HG02981 (cell line): Measurements from ENCODE around the gene REEP3.
"Not testable (repeated sequence)": the region's sequence is repeated elsewhere in the genome, so short reads cannot be mapped to it uniquely, and the experiment has no call there.

ENCODE experiments used
- ATAC-seq: cut with Tn5 transposase; IDR thresholded peaks from one replicate; pipeline ENCODE4 v1.9.1; 2021; ENCODE audit warnings: mild to moderate bottlenecking, moderate library complexity; ENCODE audit not compliant: unreplicated experiment

The REEP3 gene

GRCh38 chr10:63628526-63629362, 107.5 kb downstream of the REEP3 start:
- ATAC-seq, result peak; percentile 27

DNA sequence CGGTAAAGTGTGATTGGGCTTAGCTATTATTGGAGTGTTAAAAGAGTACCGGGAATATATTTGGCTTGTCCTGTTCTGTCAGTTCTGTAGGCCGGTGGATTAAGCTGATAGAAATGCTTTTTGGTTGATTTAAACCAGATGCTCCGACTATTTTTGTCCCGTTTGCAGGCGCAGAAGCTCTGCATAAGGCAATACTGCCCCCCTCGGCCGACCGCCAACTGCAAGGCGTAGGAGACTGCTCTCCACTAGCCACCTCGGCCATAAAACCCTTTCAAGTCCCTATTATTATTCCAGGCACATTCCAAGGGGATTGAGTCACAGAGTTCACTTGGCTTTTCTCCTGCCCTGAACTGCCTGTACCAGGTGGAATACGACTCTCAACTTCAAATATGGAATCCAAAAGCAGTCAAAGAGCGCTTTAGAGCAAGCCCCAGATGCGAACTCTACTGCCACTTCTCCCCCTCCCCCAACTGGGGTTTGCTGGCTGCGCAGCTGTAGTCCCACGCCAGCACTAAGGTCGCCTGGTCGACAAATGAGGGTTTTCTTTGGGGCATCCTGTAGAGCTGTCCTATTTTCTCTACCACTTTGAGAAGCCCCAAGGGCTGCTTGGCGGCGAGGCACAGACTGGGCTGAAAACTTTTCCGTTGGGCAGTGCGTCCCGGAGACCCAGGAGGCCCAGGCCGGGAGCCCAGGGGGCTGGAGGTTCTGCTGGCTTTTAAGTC, 108.3 kb downstream of the REEP3 start:
- peak; percentile 48 for ATAC-seq

DNA sequence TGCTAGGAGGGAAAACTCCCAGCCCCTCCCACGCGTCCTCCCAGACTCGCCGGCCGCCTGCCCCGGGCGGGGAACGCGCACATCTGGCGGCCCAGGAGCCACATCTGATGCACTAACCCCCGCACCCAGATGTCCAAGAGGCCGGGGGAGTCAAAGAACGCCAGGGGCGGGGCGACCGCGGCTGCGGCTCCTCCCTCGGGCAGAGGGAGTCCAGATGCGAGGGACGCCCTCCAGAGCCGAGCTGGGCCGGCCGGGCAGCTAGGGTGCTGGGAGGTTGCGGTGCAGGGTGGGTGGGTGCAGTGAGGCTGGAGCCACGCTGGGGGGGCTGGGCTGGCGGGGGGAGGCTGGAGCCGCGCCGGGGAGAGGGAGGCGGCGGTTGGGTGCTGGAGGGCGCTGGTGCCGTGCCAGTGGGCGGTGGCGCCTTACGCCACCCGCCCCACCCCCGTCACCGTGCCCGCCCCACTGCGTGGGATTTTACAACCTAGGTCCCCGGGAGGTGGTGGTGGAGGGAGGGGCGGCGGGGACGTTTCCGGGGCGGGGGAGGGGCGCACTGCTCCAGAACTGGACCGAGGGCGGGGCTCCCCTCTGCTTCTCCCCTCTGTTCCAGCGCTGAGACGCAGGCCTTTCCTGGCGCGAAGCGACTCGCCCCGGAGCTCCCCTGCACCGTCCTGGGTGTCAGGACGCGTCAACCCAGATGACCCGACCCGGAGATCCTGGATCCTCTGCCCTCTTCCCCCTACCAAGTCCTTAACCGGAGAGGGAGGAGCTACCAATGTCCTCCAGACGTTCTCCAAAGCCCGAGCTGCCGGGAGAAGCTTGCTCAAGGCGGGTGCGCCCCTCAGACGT, 109.1 kb downstream of the REEP3 start:
- peak; percentile 55 for ATAC-seq

DNA sequence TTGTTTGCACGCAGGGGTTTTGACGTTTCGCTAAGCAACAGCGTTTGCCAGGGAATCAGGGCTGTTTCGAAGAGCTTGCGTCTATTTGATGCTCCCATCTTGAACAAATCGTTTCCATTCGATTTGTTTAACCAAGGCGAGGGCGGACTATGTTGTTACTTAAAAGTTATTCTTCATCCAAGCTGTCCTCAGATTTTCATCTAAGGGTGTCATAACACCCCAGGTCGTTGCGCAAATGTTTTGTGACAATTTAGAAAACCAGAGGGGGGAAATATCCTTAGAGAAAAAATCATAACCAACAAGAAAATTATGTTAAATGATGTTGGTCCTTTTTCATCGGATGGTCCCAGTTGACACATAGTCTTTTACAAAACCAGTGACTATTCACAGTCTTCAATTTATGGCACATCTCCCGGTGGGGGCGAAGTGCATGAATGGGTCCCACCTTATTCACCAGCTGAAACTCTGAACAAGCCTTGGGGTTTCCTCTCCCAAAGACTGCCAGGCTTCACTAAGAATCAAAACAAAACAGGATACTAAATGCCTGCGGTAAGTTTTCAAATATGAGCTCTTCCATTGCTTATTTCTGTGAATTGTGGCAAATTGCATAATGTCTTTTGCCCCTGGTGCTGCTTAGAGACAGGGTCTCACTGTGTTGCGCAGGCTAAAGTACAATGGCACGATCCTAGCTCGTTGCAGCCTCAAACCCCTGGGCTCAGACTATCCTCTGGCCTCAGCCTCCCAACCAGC, 109.9 kb downstream of the REEP3 start:
- ATAC-seq, result no peak

- no peak for ATAC-seq
Observed at GRCh38 chr10:63631991-63632390, 110.8 kb downstream of the REEP3 start.

GRCh38 chr10:63633677-63634487, 112.7 kb downstream of the REEP3 start:
- ATAC-seq, result no peak

GRCh38 chr10:63634488-63635065, 113.4 kb downstream of the REEP3 start:
- ATAC-seq, result no peak

DNA sequence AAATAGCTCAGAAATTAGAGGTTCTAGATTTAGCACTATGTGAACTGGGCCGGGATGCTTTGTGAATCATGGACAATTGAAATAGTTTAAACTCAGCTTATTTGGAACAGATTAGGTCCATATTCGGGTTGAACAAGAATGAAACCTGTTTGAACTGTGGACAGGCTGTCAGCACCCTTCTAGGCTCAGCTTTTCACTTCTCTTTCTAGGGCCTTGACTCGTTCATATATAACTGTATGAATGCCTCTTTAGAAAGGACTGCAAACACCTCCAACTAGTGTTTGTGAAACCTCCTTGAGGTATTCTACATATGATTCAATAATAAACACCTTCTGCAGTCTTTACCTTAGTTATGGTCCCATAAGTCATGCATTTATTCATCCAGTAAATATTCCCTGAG, 115.6 kb downstream of the REEP3 start:
- no peak for ATAC-seq

DNA sequence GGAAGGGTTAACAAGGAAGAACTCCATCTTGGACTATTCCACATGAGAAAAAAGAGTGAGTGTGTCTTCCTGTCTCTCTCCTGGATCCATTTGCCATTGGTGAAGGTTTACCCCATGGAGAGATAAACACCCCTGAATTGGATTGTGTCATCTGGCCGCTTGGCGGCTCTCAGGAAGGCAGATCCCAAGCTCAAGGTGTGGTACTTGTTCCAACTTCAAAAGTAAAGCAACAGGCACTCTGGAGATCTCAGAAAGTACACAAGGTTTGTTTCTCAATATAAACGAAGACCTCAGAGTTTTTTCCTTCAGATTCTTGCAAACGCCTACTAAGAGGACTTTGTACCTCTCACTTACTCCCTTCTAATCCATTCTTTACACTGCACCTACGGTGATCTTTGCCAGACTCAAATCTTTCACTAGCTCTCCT, 116.7 kb downstream of the REEP3 start:
- ATAC-seq, result no peak

DNA sequence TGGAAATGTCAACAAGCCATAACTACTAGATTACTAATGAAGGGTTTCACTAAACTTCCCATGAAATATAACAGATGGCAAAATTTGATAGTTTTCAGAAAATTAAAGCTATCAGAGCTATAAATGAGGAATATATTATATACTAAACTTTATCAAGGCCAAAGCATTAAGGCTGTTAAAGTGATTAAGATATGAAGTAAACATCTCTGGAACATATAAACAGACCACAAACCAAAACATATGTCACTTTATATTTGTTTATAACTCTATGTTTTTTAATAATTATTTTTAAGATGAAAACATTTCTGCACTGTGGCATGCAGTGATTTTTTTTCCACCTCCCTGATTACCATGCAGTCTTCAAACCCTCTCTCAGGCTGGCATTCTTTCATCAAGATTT, 120.2 kb downstream of the REEP3 start:
- ATAC-seq, result no peak

GRCh38 chr10:63641799-63642198, 120.6 kb downstream of the REEP3 start:
- no peak for ATAC-seq

DNA sequence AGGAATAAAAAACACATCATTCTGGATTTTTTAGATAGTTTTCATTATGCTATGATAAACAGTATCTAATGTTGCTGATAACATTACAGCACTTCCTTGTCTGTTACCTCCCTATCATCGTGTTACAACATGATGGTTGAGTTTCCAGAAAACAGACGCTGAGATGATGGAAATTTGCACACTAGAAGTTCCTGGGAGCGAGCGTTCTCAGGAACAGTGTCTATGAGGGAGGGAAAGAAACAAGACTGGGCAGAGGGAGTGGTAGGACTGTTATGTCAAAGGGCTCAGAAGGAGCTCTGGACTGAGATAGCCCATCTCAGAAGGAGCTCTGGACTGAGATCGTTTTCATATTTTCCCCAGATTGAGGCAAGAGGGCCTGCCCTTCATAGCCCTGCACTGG, 121.6 kb downstream of the REEP3 start:
- ATAC-seq, result no peak

DNA sequence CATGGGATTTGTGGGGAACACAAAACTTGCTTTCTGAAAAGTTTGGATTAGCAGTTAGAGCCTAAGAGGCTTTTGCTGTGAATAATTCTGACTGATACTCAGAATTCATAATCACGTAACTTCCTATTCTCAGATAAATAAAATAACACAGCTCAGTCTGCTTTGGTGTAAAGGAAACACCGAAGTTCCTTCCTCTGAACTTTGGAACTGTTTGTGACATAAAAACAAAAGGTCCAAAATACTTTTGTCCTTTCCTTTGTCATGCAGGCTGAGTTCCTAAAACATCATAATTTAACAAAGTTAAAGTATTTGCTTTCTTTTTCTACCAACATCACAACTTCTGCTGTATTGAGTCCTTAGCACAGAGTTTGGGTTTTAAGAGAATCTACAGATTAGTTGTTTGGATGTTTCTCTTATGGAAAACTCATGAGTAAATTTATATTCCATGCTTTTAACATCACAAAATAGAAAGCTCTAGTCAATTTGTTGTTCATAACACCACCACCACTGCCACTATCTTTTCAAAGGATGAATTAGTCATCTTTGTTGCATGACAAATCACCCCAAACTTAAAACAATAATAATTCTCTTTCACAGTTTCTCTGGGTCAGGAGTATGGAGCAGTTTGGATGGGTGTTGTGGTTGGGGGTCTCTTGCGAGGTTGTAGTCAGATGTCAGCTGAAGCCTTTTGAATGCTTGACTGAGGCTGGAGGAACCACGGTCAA, 123.4 kb downstream of the REEP3 start:
- no peak for ATAC-seq

GRCh38 chr10:63645195-63645594, 124.0 kb downstream of the REEP3 start:
- ATAC-seq, result no peak

- ATAC-seq, result no peak
Observed at GRCh38 chr10:63646491-63646890, 125.3 kb downstream of the REEP3 start.

DNA sequence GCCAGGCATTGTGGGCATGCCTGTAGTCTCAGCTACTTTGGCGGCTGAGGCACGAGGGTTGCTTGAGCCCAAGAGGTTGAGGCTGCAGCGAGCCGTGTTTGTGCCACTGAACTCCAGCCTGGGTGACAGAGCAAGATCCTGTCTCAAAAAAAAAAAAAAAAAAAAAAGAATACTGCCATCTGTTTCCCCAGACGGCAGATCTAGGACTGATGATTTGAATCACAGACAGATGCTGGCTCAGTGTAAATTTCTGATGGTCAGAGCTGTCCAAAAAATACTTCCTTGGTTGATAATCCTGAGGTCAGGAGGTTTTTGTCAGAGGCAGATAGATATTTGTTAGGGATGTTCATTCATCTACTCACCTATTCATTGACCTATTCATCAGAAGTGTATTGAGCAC, 130.7 kb downstream of the REEP3 start:
- no peak for ATAC-seq

DNA sequence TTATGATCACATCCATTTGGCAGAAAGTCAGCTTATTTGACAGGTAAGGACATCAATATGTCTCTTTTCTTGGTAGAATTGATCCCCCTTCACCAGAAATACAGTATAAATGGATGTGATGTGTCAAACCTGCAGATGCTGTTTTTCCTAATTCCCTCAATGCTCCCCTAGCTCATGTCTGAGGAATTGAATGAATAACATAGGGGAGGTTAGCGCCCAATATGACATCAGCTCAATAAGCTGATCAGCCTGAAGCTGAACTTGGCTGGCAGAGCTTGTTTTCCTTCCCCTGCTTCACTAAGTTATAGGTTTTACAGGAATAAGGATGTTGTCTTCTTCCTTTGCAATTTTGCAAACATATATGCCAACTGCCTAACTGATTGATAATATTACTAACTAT, 132.5 kb downstream of the REEP3 start:
- no peak for ATAC-seq

GRCh38 chr10:63657761-63658160, 136.6 kb downstream of the REEP3 start:
- no peak for ATAC-seq

GRCh38 chr10:63660941-63661340, 139.7 kb downstream of the REEP3 start:
- not testable (repeated sequence) for ATAC-seq
